ENCODE data around the gene SP110. TPM values are rescaled to one million over a fixed set of nuclear protein-coding genes. Genes with fewer than 3 reads are reported as not detected.

The SP110 gene
- total and polyA plus RNA-seq, 2 of the 8 experiments (the other 6 are each of a cell fraction or from before 2014, with no cell fraction given), result 3.1 to 7.1 TPM

- no peaks in the 10 kb centered on the region; a peak in 1 of 7 replicates for H3K4me1 ChIP-seq (replicated peaks in 1 of 4; ENCODE audit: control insufficient read depth in 3 of 4, insufficient read depth in 4 of 4, low read length in 3 of 4)
- no peak overlapping the region for H3K56ac ChIP-seq (replicated peaks; ENCODE audit: insufficient read length, low read depth, low read length)
- H3K79me2 ChIP-seq (ENCODE audit: control insufficient read depth in 1 of 2, insufficient read depth in 2 of 2, low read length in 2 of 2), result no peaks in the 10 kb centered on the region
- no peak overlapping the region for H2BK15ac ChIP-seq (ENCODE audit: low read length)
- no peaks in the 10 kb centered on the region for H4K20me1 ChIP-seq (replicated peaks in 1 of 2; ENCODE audit: control insufficient read depth in 1 of 2, insufficient read depth in 2 of 2, low read length in 2 of 2)
- H3K36me3 ChIP-seq (ENCODE audit: control insufficient read depth in 2 of 4, insufficient read depth in 4 of 4, low read length in 3 of 4), result no peaks in the 10 kb centered on the region
- no peak overlapping the region for H4K8ac ChIP-seq (ENCODE audit: extremely low read depth, insufficient read depth, low read length)
- no peak for FAIRE-seq
- no peak overlapping the region for H3K27ac ChIP-seq (ENCODE audit: low read depth, low read length)
- 100% methylated on average over 2 of the region's 2 CpGs; no CpG with 5 or more reads in 1 of the 2 experiments for WGBS, 2 experiments (ENCODE audit: extremely low coverage in 1 of 2, insufficient coverage in 1 of 2, insufficient read length in 1 of 2, insufficient replicate concordance in 2 of 2, low coverage in 1 of 2, low lambda C conversion rate in 2 of 2, missing lambda C conversion rate in 1 of 2)
- no peak overlapping the region for H2BK20ac ChIP-seq (ENCODE audit: low read length)
- H4K5ac ChIP-seq (ENCODE audit: insufficient read length, low read depth, low read length), result no peak overlapping the region
- no peak overlapping the region for H4K91ac ChIP-seq (replicated peaks; ENCODE audit: insufficient read length, low read length)
- no peaks in the 10 kb centered on the region for H3K27me3 ChIP-seq (replicated peaks in 1 of 4; ENCODE audit: control insufficient read depth in 3 of 4, extremely low read depth in 1 of 4, insufficient read depth in 3 of 4, low read length in 3 of 4)
- H3K14ac ChIP-seq (ENCODE audit: insufficient read length), result no peak overlapping the region
- no peak overlapping the region for H3K4ac ChIP-seq (replicated peaks; ENCODE audit: insufficient read length, low read depth, low read length)
- H3K23me2 ChIP-seq (ENCODE audit: low read depth, low read length), result no peaks in the 10 kb centered on the region
- H3K18ac ChIP-seq (ENCODE audit: extremely low read depth, low read length), result no peak overlapping the region
- no peak overlapping the region for H2AK5ac ChIP-seq (ENCODE audit: low read depth, low read length)
- 0 out of 4 replicates have a peak, but pooled peaks cover 0 to 4% of the 10 kb centered on the region in 2 experiments for H3K9me3 ChIP-seq (ENCODE audit: insufficient read depth in 2 of 2, low read depth in 1 of 2, low read length in 1 of 2)
- no peak overlapping the region for H3K4me3 ChIP-seq (ENCODE audit: extremely low read depth in 1 of 4, insufficient read depth in 2 of 4, low read depth in 3 of 4, low read length in 4 of 4)
- no peak for DNase-seq (ENCODE audit: low read depth in 1 of 2, low spot score in 2 of 2)
- ChIA-PET POLR2A (ENCODE audit: partially characterized antibody) (no interaction called here), CTCF (ENCODE audit: partially characterized antibody) (interaction anchor here (0.7 to 2.0 kb wide), 2 partner anchors 144 to 240 kb away, joined by 4 to 10 read pairs; no protein-coding TSS in a partner anchor)
- no peaks in the 10 kb centered on the region for H3K79me1 ChIP-seq (ENCODE audit: low read depth, low read length)
- no peak overlapping the region for H2BK5ac ChIP-seq (ENCODE audit: low read depth, low read length)
- H3K23ac ChIP-seq (ENCODE audit: insufficient read length), result no peak overlapping the region
- H3K9ac ChIP-seq (replicated peaks in 1 of 4; ENCODE audit: extremely low read depth in 1 of 4, low read depth in 3 of 4, low read length in 3 of 4), result no peak overlapping the region
- H3K4me2 ChIP-seq (ENCODE audit: insufficient read depth in 1 of 2, low read depth in 2 of 2, low read length in 2 of 2), result no peak overlapping the region
- H2AFZ ChIP-seq (ENCODE audit: low read length), result no peak overlapping the region
- TF ChIP-seq SUZ12 (IDR thresholded peaks at IDR 0.05; ENCODE audit: low read length) (no peak), SIX5 (IDR thresholded peaks at IDR 0.05; ENCODE audit: low read depth, low read length) (no peak), JUND (IDR thresholded peaks at IDR 0.05; ENCODE audit: low read length) (no peak), BRCA1 (IDR thresholded peaks at IDR 0.05; ENCODE audit: low read depth, low read length) (no peak), CTBP2 (IDR thresholded peaks at IDR 0.05; ENCODE audit: borderline replicate concordance, insufficient read depth, insufficient read length, low read length) (no peak), ATF3 (IDR thresholded peaks at IDR 0.05; ENCODE audit: insufficient read depth, low read depth, low read length) (no peak)
- H2BK120ac ChIP-seq (replicated peaks; ENCODE audit: low read depth, low read length), result no peak overlapping the region
- H2BK12ac ChIP-seq (ENCODE audit: low read depth, low read length), result no peak overlapping the region
Observed at GRCh38 chr2:230152334-230152733, 67.5 kb downstream of the SP110 start.
